SJSA1 (cell line): ENCODE data around the gene KREMEN1. TPM values are rescaled to one million over a fixed set of nuclear protein-coding genes. Genes with fewer than 3 reads are reported as not detected.
"Not testable (repeated sequence)": the region's sequence is repeated elsewhere in the genome, so short reads cannot be mapped to it uniquely, and the experiment has no call there.

Experiments
- DNase-seq, 2 experiments: peaks; one replicate each; pipeline ENCODE4 v3.0.0-alpha.2; 2015 to 2020; ENCODE audit warnings: low spot score in 2 of 2, low read depth in 1 of 2
- H3K27ac ChIP-seq: fragments of 250-450 bp; sonication (Bioruptor Pico); 2 replicates; pipeline ENCODE4 v1.5.1; 2020; ENCODE audit warnings: mild to moderate bottlenecking, moderate library complexity
- H3K27me3 ChIP-seq: fragments of 250-450 bp; sonication (Bioruptor Pico); replicated peaks from 2 replicates; pipeline ENCODE4 v1.5.1; 2020; ENCODE audit warnings: mild to moderate bottlenecking, moderate library complexity
- H3K36me3 ChIP-seq: fragments of 250-450 bp; sonication (Bioruptor Pico); 2 replicates; pipeline ENCODE4 v1.5.1; 2020; ENCODE audit warnings: mild to moderate bottlenecking
- H3K4me1 ChIP-seq: fragments of 250-450 bp; sonication (Bioruptor Pico); replicated peaks from 2 replicates; pipeline ENCODE4 v1.6.1; 2021; ENCODE audit warnings: mild to moderate bottlenecking
- H3K4me3 ChIP-seq: fragments of 250-450 bp; sonication (Bioruptor Pico); 2 replicates; pipeline ENCODE4 v1.5.1; 2020; ENCODE audit warnings: mild to moderate bottlenecking
- H3K9me3 ChIP-seq: fragments of 250-450 bp; sonication (Bioruptor Pico); replicated peaks from 2 replicates; pipeline ENCODE4 v1.5.1; 2020; ENCODE audit warnings: mild to moderate bottlenecking
- total RNA-seq: library from RNA; depleted of rRNA; stranded (reverse); fragments of >200 nt; shearing (Covaris generic); gene quantifications from 2 replicates; pipeline ENCODE4 v1.2.3, GENCODE V29; 2014

The KREMEN1 gene
- total RNA-seq, 1 experiment from 2014 or later, result 10.1 TPM

GRCh38 chr22:29078869-29079207 lies 6.0 kb downstream of the KREMEN1 start:
- Histone ChIP-seq H3K9me3 (no peaks in the 10 kb centered on the region), H3K27me3 (no peaks in the 10 kb centered on the region), H3K27ac (no peak overlapping the region), H3K36me3 (no peaks in the 10 kb centered on the region), H3K4me3 (no peak overlapping the region), H3K4me1 (peaks cover 10% of the 10 kb centered on the region)
- DNase-seq, result no peak

GRCh38 chr22:29079218-29079901 lies 6.5 kb downstream of the KREMEN1 start:
- no peak for DNase-seq
- H3K4me3 ChIP-seq, result no peak overlapping the region
- no peak overlapping the region for H3K27ac ChIP-seq
- no peaks in the 10 kb centered on the region for H3K9me3 ChIP-seq
- no peaks in the 10 kb centered on the region for H3K27me3 ChIP-seq
- H3K36me3 ChIP-seq, result no peaks in the 10 kb centered on the region
- H3K4me1 ChIP-seq, result peaks cover 7% of the 10 kb centered on the region; the same call in 1 of the 2 replicates

- Histone ChIP-seq H3K27ac (no peak overlapping the region), H3K4me3 (no peak overlapping the region), H3K9me3 (no peaks in the 10 kb centered on the region), H3K4me1 (0 out of 2 replicates have a peak, but pooled peaks cover 7% of the 10 kb centered on the region), H3K27me3 (no peaks in the 10 kb centered on the region), H3K36me3 (no peaks in the 10 kb centered on the region)
- DNase-seq, result no peak
Measured at GRCh38 chr22:29080106-29080975, 7.5 kb downstream of the KREMEN1 start.

DNA sequence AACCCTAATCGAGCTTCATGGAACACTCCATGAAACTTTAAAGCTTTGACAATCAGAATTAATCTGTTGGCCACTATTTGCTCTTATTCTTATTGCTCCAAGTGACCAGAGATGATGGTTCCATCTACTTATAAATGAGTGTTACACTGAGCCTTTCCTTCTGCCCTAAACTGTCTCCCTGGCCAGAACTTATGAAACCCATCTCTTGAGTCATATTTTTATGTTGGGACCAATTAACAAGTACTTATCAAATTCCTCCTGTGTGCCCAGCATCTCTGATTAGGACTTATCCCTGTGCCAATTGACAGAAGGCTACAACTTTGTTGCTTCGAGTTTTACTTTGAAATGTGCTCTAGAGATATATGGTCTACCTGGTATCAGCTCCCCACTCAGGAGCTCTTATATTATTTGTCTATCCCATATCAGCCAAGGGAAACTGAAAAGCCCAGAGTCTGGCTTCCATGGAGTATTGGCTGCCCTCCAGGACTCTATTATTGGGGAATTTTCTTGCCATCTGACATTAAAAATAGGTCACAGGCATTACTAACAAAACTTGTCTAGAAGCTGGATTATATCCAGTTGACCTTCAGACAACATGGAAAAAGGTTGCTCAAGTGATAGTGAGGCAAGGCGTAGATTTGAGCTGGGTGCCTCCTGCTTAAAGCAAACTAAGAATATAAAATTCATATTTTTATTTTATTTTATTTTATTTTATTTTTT lies 8.8 kb downstream of the KREMEN1 start:
- DNase-seq, result no peak

GRCh38 chr22:29082826-29083545 lies 10.2 kb downstream of the KREMEN1 start:
- Histone ChIP-seq H3K36me3 (no peaks in the 10 kb centered on the region), H3K4me3 (no peak overlapping the region), H3K27me3 (no peaks in the 10 kb centered on the region), H3K9me3 (no peaks in the 10 kb centered on the region), H3K4me1 (0 out of 2 replicates have a peak, but pooled peaks cover 7% of the 10 kb centered on the region), H3K27ac (no peak overlapping the region)
- no peak for DNase-seq

More for the DNA sequence above, 8.8 kb downstream of the KREMEN1 start:
- Histone ChIP-seq H3K27me3 (no peaks in the 10 kb centered on the region), H3K27ac (no peak overlapping the region), H3K36me3 (no peaks in the 10 kb centered on the region), H3K4me3 (no peak overlapping the region), H3K9me3 (no peaks in the 10 kb centered on the region), H3K4me1 (0 out of 2 replicates have a peak, but pooled peaks cover 7% of the 10 kb centered on the region)

DNA sequence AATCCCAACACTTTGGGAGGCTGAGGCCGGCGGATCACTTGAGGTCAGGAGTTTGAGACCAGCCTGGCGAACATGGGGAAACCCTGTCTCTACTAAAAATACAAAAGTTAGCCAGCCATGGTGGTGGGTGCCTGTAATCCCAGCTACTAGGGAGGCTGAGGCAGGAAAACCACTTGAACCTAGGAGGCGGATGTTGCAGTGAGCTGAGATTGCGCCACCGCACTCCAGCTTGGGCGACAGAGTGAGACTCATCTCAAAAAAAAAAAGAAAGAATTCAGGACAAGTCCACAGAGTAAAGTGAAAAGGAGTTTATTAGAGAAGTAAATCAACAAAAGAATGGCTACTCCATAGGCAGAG lies 10.7 kb downstream of the KREMEN1 start:
- H3K27ac ChIP-seq, H3K4me3 ChIP-seq, H3K36me3 ChIP-seq, H3K27me3 ChIP-seq, DNase-seq, H3K9me3 ChIP-seq, H3K4me1 ChIP-seq: not testable (repeated sequence)

- DNase-seq, result no peak
- Histone ChIP-seq H3K9me3 (no peaks in the 10 kb centered on the region), H3K4me1 (0 out of 2 replicates have a peak, but pooled peaks cover 7% of the 10 kb centered on the region), H3K36me3 (no peaks in the 10 kb centered on the region), H3K4me3 (no peak overlapping the region), H3K27ac (no peak overlapping the region), H3K27me3 (no peaks in the 10 kb centered on the region)
Measured at GRCh38 chr22:29083933-29084591, 11.2 kb downstream of the KREMEN1 start.

DNA sequence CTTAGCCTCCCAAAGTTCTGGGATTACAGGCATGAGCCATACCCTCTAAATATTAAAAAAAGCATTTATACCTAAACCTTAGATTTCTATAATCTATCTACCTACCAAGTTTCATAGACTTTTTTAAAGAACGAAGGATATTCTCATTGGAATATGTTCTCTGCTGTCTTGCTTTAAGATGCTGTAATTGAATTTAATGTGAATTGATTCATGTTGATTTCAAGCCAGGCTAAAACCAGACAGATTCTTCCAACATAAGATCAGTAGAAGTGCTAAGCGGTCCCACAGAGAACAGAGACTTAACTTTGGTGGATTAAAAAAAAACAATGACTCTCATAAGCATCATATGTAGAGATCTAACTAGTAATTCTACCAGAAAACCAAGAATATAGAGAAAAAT lies 14.2 kb downstream of the KREMEN1 start:
- no peaks in the 10 kb centered on the region for H3K9me3 ChIP-seq
- no peaks in the 10 kb centered on the region for H3K36me3 ChIP-seq
- no peaks in the 10 kb centered on the region for H3K27me3 ChIP-seq
- DNase-seq, result no peak
- peaks cover 7% of the 10 kb centered on the region; the same call in 1 of the 2 replicates for H3K4me1 ChIP-seq
- H3K27ac ChIP-seq, result no peak overlapping the region
- no peak overlapping the region for H3K4me3 ChIP-seq

- H3K27ac ChIP-seq, result no peak overlapping the region
- no peaks in the 10 kb centered on the region for H3K9me3 ChIP-seq
- no peak for DNase-seq
- H3K27me3 ChIP-seq, result no peaks in the 10 kb centered on the region
- H3K4me3 ChIP-seq, result no peak overlapping the region
- H3K4me1 ChIP-seq, result peaks cover 11% of the 10 kb centered on the region
- H3K36me3 ChIP-seq, result no peaks in the 10 kb centered on the region
Measured at GRCh38 chr22:29088809-29089208, 16.0 kb downstream of the KREMEN1 start.

- Histone ChIP-seq H3K27ac (no peak overlapping the region), H3K36me3 (no peaks in the 10 kb centered on the region), H3K4me1 (peaks cover 12% of the 10 kb centered on the region), H3K4me3 (no peak overlapping the region), H3K27me3 (no peaks in the 10 kb centered on the region), H3K9me3 (no peaks in the 10 kb centered on the region)
- DNase-seq, result no peak
Measured at GRCh38 chr22:29089507-29089906, 16.7 kb downstream of the KREMEN1 start.

GRCh38 chr22:29090039-29090438 lies 17.2 kb downstream of the KREMEN1 start:
- Histone ChIP-seq H3K9me3 (no peaks in the 10 kb centered on the region), H3K36me3 (no peaks in the 10 kb centered on the region), H3K27ac (no peak overlapping the region), H3K4me3 (no peak overlapping the region), H3K4me1 (peaks cover 12% of the 10 kb centered on the region), H3K27me3 (no peaks in the 10 kb centered on the region)
- no peak for DNase-seq

DNA sequence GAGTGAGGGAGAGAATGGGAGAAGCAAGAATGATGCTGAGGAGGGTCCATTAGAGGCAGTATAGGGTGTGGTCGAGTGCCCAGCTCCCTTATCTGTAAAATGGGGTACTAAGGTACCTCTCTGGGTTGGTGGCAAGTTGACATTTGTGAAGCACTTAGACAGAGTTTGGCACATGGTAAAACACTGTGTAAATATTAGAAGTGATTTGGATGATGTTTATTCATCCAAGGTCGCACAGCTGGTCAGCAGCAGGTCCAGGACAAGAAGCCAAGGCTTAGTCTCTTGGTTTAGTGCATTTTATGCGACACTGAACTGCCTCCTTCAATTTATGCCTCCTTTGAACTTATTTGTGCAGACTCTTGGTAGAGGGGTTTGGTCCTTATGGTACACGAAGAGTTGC lies 19.4 kb downstream of the KREMEN1 start:
- DNase-seq, result no peak
- H3K9me3 ChIP-seq, result no peaks in the 10 kb centered on the region
- no peak overlapping the region for H3K27ac ChIP-seq
- H3K36me3 ChIP-seq, result no peaks in the 10 kb centered on the region; the same call in 1 of the 2 replicates
- peaks cover 12% of the 10 kb centered on the region for H3K4me1 ChIP-seq
- H3K27me3 ChIP-seq, result no peaks in the 10 kb centered on the region
- H3K4me3 ChIP-seq, result no peak overlapping the region

DNA sequence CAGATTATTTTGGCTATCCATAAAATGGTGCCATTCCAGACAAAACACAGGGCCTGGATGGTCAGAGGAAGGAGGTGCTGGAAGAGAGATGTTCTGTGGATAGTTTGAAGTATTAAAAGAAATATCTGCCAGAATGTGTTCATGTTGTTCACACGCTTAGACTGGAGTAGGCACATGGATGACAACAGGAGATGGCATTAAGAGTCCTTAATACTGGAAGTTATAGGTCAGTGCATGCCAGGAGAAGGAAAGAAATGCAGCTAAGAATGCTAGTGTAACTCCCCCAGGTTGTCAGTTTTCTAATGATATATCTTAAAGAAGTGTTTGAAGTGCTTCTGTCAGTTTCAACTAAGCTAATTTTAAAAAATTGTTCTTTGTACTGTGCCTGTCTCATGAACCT lies 20.2 kb downstream of the KREMEN1 start:
- Histone ChIP-seq H3K9me3 (no peaks in the 10 kb centered on the region), H3K4me1 (peaks cover 12% of the 10 kb centered on the region), H3K27ac (no peak overlapping the region), H3K27me3 (no peaks in the 10 kb centered on the region), H3K36me3 (no peaks in the 10 kb centered on the region; the same call in 1 of the 2 replicates), H3K4me3 (no peak overlapping the region)
- DNase-seq, result no peak
